Prostate gland (tissue), 2 donors: Measurements from ENCODE around the gene TUBGCP2. TPM values are rescaled to one million over a fixed set of nuclear protein-coding genes. Genes with fewer than 3 reads are reported as not detected.
A peak's percentile ranks its signal among the peaks of the same experiment; 100 is the strongest.

Experiments used
- DNase-seq: peaks from one replicate; pipeline ENCODE4 v3.0.0-alpha.2; 2019; ENCODE audit warnings: low spot score
- H3K27ac ChIP-seq, 2 donors: fragments of 200-600 bp; sonication (generic); 2 replicates each; pipeline ENCODE4 v1.5.1; 2017 to 2019
- H3K27me3 ChIP-seq: fragments of 200-600 bp; sonication (generic); replicated peaks from 2 replicates; pipeline ENCODE4 v1.5.1; 2019; ENCODE audit not compliant: insufficient read depth
- H3K36me3 ChIP-seq, 2 donors: fragments of 200-600 bp; sonication (generic); 1 replicate in 1 of 2; 2 replicates in 1 of 2; pipeline versions ENCODE4 v1.5.1 to v1.8.1; 2017 to 2019
- H3K4me1 ChIP-seq: fragments of 200-600 bp; sonication (generic); replicated peaks from 2 replicates; pipeline ENCODE4 v1.5.1; 2019
- H3K4me3 ChIP-seq, 2 donors: fragments of 200-600 bp; sonication (generic); 2 replicates each; pipeline ENCODE4 v1.5.1; 2017 to 2019
- H3K9me3 ChIP-seq: fragments of 200-600 bp; sonication (generic); 2 replicates; pipeline ENCODE4 v1.5.1; 2017
- CTCF ChIP-seq, 4 experiments: fragments of 200-600 bp in 2 of 4; fragments of 450-650 bp in 2 of 4; sonication (generic) in 2 of 4; IDR thresholded peaks; 1 replicate in 3 of 4; 2 replicates in 1 of 4; pipeline ENCODE4 v1.5.1; 2016 to 2019; ENCODE audit warnings: antibody characterized with exemption in 4 of 4, mild to moderate bottlenecking in 2 of 4, moderate library complexity in 2 of 4
- POLR2A ChIP-seq: fragments of 450-650 bp; IDR thresholded peaks from one replicate; pipeline ENCODE4 v1.6.1; 2016; ENCODE audit warnings: antibody characterized with exemption, mild to moderate bottlenecking
- POLR2AphosphoS5 ChIP-seq: sonication (generic); formaldehyde crosslinking; IDR thresholded peaks from one replicate; pipeline ENCODE4 v1.6.1; 2017; ENCODE audit warnings: antibody characterized with exemption
- WGBS: methylation state at CpG from one replicate; pipeline ENCODE4 v1.1.5; 2018; 5-methylcytosine and 5-hydroxymethylcytosine counted together
- intact Hi-C: fragments of 100-400 bp; cut with DNase I; formaldehyde crosslinking; loops from one replicate; pipeline ENCODE4 v1.14.2; 2022
- total RNA-seq, 2 donors: library from RNA; depleted of rRNA; stranded (reverse); fragments of >200 nt; gene quantifications; one replicate each; pipeline ENCODE4 v1.1.0, GENCODE V29; 2016

TUBGCP2 gene
- total RNA-seq, 2 donors from 2014 or later, result 53.5 to 78.5 TPM

DNA sequence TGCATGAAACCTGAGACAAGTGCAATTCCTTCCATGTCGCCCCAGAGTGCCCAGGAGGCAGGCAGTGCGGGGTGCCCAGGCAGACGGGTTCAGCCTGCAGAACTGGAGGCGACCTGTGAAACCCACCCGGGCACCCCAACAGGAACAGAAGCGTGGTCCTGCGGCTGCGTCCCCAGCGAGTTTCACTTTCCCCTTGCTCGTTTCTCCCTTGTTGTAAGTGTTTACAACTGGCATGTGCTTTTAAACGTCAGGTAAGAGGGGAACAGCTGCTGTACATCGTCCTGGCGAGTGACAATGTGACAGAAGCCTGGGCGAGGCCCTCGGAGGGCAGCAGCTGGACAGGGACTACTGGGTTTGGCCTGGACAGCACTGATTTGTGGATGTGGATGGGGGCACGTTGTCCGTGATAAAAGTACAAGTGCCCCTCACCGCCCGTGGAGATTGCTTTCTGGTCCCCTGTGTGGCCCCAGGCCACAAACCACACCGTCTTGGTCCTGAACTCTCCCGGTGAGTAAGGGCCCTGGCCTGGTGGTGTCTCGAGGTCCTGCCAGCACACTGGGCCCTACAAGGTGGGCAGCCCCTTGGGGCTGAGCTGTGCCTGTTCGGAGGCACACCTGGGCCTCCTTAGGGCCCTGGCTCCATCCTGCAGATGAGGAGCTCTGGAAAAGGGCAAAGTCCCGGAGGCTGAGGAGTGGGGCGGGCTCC, 67.0 kb downstream of the TUBGCP2 start:
- DNase-seq, result no peak
- Histone ChIP-seq H3K9me3 (no peaks in the 10 kb centered on the region), H3K36me3 (no peaks in the 10 kb centered on the region), H3K4me3 (no peak overlapping the region), H3K27ac (no peak overlapping the region), H3K4me1 (peaks cover 6% of the 10 kb centered on the region), H3K27me3 (peaks cover 31% of the 10 kb centered on the region)
- 47% methylated on average over 25 of the region's 25 CpGs for WGBS
- intact Hi-C loops, result no loop called here
- TF ChIP-seq POLR2A (no peak), CTCF (IDR thresholded peaks at IDR 0.05) (no peak), POLR2AphosphoS5 (no peak)

DNA sequence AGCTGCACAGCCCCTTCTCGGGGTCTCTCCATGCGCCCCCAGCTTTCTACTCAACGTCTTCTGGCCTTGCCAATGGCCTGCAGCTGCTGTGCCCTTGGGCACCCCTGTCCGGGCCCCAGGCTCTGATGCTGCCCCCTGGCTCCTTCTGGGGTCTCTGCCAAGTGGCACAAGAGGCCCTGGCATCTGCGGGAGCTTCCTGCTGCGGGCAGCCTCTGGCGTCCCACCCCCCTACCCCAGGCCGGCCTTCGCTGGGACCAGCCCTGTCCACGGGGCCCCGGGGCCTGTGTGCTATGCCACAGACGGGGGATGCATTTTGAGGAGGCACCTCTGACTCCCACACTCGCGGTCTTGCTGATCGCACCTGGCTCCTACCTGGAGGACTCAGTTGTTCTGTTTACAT, 68.7 kb downstream of the TUBGCP2 start:
- Histone ChIP-seq H3K4me3 (no peak overlapping the region), H3K9me3 (no peaks in the 10 kb centered on the region), H3K27me3 (peaks cover 44% of the 10 kb centered on the region), H3K27ac (no peak overlapping the region), H3K36me3 (no peaks in the 10 kb centered on the region), H3K4me1 (peaks cover 10% of the 10 kb centered on the region)
- intact Hi-C loops, result no loop called here
- TF ChIP-seq POLR2A (no peak), POLR2AphosphoS5 (no peak), CTCF (IDR thresholded peaks at IDR 0.05) (no peak)
- no peak for DNase-seq
- WGBS, result 84% methylated on average over 15 of the region's 15 CpGs

DNA sequence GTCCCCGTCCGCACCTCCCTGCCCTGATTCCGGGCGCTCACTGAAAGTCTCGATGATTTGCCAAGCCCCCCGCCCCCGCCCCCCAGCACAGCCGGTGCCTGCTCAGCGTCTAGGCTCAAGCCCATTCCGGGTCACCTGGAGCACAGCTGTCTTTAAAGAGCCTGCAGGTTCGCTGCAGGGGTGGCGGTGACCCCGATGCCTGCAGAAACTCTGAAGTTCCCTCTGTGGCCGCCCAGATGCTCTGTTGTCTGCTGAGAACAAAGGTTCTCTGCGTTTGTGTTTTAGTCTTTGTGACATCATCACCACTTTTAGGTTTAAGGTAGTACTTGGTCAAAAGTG, 70.2 kb downstream of the TUBGCP2 start:
- no peak for DNase-seq
- Histone ChIP-seq H3K27me3 (peaks cover 45% of the 10 kb centered on the region), H3K4me1 (peaks cover 10% of the 10 kb centered on the region), H3K36me3 (no peaks in the 10 kb centered on the region), H3K4me3 (no peak overlapping the region), H3K9me3 (no peaks in the 10 kb centered on the region), H3K27ac (no peak overlapping the region)
- 53% methylated on average over 15 of the region's 15 CpGs for WGBS
- intact Hi-C loops, result no loop called here
- TF ChIP-seq POLR2AphosphoS5, result no peak

DNA sequence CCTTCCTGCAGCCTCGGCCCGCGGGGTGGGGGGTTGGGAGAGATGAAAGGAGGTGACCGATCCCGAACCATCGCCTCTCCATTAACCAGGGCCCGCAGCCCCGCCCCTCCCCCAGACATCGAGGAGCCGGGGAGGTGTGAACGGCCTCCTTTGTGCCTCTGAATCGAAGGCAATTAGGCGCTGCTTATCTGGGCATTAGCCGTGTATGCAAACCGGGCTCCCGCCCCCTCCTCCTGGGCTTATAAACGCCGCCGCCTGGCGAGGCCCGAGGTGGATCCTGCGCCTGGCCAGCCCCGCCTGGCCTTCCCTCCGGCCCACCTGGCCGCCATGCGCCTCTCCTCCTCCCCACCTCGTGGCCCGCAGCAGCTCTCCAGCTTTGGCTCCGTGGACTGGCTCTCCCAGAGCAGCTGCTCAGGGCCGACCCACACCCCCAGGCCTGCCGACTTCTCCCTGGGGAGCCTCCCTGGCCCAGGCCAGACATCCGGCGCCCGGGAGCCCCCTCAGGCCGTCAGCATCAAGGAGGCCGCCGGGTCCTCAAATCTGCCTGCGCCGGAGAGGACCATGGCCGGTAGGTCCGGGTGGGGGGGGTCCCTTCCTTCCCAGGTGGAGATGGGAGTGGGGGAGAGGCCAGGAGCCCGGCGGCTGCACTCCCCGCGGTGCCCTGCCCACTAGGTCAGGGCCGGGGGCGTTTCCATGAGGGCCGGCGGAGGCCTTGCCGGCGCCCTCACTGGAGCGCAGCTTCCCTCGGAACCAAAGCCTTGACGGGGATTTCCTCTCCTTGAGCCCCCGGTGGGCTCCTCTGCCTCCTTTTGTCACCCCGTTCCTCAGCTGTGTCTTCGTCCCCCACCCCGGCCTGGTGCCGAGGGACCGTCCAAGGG, 70.8 kb downstream of the TUBGCP2 start, which contains the start of gene VENTX:
Gene VENTX (plus strand): TSS at position 268 of the 878 bp plus-strand sequence. CDS start 60 bp downstream, at position 328.
- H3K9me3 ChIP-seq, result no peaks in the 10 kb centered on the region
- no peak for DNase-seq
- peak within 1 kb of the TSS in 1 of 2 donors; percentile 27 for H3K4me3 ChIP-seq
- no peaks in the 10 kb centered on the region for H3K36me3 ChIP-seq
- 14% methylated on average over 40 of the region's 60 CpGs for WGBS
- no peak within 1 kb of the TSS for H3K27ac ChIP-seq
- peaks cover 48% of the 10 kb centered on the region for H3K27me3 ChIP-seq
- TF ChIP-seq POLR2AphosphoS5 (no peak), CTCF (IDR thresholded peaks at IDR 0.05) (no peak), POLR2A (no peak)
- peaks cover 10% of the 10 kb centered on the region for H3K4me1 ChIP-seq
- intact Hi-C loops, result no loop called here

DNA sequence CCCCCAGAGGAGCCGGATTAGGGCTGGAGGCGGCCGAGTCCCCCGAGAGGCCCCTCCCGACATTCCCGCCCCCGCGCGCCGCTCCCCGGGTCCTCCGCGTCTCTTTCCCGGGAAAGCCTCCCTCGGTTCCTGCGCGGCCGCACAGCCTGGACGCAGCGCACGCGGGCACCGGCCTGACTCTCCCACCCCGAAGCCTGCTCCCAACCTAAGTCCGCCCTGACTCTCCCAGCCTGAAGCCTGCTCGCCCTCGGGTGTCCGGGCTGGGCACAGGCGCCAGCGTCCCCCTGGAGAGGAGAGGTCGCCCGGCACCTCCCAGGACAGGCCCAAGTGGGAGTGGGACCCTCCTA, 71.5 kb downstream of the TUBGCP2 start:
- DNase-seq, result no peak
- H3K4me1 ChIP-seq, result peaks cover 10% of the 10 kb centered on the region
- H3K4me3 ChIP-seq, result peak overlapping the region in 1 of 2 donors; percentile 27
- intact Hi-C loops, result no loop called here
- no peaks in the 10 kb centered on the region for H3K36me3 ChIP-seq
- TF ChIP-seq POLR2AphosphoS5, result no peak
- no peak for TF ChIP-seq POLR2A
- TF ChIP-seq CTCF (IDR thresholded peaks at IDR 0.05), result no peak
- no peak overlapping the region for H3K27ac ChIP-seq
- peaks cover 49% of the 10 kb centered on the region for H3K27me3 ChIP-seq
- H3K9me3 ChIP-seq, result no peaks in the 10 kb centered on the region
- WGBS, result 3% methylated on average over 24 of the region's 32 CpGs
